GM21529 (cell line): ENCODE results near the gene MAGEL2.
"Not testable (repeated sequence)": the region's sequence is repeated elsewhere in the genome, so short reads cannot be mapped to it uniquely, and the experiment has no call there.

Experiments
- ATAC-seq: cut with Tn5 transposase; IDR thresholded peaks from one replicate; pipeline ENCODE4 v1.9.1; 2021; ENCODE audit not compliant: unreplicated experiment

Gene MAGEL2

DNA sequence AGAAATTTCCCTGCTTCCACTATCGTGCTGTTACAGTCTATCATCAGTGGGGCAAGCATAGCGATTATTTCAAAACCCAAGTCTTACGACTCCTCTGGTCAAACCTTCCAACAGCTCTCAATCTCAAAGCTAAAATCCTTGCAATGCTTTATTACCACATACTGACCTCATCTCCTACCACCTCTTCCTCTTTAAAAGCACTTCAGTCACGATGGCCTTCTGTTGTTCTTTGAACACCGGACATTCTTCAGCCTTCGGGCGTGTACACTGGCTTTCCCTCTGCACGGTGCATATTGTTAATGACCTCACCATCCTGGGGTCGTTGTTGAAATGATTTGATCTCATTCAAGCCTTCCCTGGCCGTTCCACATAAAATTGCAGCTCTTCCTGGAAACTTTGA, 31.1 kb downstream of the MAGEL2 start:
- no peak for ATAC-seq

DNA sequence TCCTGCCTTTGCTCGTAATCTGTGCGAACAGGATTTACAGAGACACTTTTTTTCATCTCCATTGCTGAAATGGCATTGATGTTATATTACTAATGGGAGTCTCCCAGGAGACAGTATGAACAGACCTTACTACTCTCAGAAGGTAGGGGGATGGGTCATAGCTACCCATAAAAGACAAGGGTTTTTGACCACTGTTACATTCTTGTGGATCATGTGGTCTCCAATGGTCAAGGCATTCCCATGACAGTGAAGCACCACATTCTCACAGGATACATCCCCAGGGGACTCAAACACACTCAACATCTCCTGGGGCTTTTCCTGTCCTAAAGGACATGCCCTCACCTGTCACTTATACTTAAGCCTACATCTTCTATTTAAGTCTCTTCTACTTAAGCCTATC, 41.4 kb downstream of the MAGEL2 start:
- ATAC-seq: no peak

DNA sequence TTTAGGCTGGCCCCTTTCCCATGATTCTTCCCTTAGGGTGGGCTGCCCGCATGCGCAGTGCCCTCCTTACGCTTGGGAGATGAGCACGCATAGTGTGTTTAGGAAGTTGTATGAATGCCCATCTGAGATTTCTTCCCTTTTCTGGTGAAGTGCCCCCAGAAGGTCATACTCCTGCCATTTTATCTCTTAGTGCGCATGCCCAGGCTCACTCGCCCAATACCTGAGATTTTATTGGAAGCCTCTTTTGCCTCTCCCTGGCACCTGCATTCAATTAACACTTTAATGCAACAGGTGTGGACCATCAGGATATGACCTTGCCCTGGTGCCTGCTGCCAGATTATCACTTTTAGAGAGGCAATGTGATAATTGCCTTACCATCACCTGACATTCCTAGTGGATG, 45.5 kb downstream of the MAGEL2 start:
- ATAC-seq: no peak

DNA sequence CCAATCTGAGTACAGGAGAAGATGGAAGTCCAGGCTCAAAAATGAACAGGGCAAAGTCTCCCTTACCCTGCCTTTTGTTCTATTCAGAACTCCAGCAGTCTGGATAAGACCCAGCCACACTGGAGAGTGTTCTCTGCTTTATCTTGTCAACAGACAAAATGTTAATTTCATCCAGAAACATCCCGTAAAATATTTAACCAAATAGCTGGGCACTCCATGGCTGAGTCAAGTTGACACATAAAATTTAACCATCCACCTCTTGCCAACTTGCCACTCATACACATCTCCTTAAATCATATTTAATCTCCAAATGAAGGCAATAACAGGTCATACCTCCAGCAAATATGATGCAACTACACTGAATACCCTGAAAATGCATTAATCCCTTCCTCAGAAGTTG, 48.6 kb downstream of the MAGEL2 start:
- ATAC-seq: no peak

DNA sequence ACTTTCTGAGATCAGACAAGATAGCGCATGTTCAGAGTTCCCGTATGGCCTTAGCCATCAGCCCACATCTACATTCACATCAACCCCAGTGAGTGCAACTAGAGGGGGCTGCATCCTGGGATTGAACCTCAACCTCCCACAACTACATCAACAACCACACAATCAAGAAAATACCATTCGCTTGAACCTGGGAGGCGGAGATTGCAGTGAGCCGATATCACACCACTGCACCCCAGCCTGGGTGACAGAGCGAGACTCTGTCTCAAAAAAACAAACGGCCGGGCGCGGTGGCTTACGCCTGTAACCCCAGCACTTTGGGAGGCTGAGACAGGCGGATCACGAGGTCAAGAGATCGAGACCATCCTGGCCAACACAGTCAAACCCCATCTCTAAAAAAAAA, 50.4 kb downstream of the MAGEL2 start:
- ATAC-seq: not testable (repeated sequence)

DNA sequence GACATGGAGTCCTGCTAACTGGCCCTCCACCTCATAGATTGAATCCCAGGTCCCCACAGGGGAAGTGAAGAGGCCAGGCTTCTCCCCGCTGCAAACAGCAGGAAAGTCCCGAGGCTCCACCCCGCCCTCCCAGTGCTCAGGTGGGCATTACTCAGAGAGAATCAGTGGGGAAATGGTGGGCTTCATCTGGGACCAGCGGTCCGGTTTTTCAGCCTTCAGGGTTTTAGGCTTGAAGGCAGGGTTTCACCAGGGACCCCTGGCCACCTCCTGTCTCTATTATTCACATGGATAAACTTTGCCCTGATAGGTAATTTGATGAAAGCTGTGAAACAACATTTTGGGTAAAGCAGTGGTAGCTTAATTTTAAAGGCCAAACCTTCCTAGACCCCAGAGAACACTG, 50.9 kb downstream of the MAGEL2 start:
- ATAC-seq: no peak

DNA sequence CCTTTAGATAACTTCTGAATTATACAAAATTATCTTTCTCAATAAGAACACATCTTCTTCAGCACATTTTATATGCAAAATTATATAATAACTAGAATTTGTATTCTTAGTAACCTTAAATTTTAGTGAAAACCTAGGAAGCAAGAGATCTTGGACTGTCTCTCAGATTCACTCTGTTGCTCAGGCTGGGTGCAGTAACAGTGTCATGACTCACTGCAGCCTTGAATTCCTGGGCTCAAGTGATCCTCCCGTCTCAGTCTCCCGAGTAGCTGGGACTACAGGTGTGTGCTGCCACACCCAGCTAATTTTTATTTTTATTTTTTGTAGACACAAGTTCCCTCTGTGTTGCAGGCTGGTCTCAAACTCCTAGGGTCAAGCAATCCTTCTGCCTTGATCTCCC, 52.3 kb downstream of the MAGEL2 start:
- no peak for ATAC-seq

DNA sequence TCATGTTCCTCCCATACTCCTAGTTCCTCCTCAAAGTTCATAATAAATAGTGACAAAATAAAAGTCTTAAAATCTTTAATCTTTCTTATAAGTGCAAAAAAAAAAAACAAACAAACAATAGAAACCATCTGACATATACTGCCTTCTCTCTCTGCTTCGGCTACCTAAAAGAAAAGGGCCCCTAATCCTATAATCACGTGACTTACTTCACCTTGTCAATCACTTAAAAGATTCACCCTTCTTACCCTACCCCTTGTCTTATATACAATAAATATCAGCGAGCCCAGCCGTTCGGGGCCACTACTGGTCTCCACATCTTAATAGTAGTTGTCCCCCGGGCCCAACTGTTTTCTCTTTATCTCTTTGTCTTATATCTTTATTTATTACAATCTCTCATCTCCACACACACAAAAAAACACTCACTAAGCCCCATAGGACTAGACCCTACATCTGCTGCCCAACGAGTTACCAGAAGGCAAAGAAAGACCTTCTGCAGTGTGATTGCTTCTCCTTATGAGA, 53.4 kb downstream of the MAGEL2 start:
- no peak for ATAC-seq
